Hepatocyte (in vitro differentiated cells): ENCODE data around the gene SLC37A1. TPM values are rescaled to one million over a fixed set of nuclear protein-coding genes. Genes with fewer than 3 reads are reported as not detected.

Source experiments
- DNase-seq: peaks from one replicate; pipeline ENCODE4 v3.0.0-alpha.2; 2016; ENCODE audit warnings: low spot score
- H2AFZ ChIP-seq: fragments of 200-600 bp; sonication (generic); 2 replicates; pipeline ENCODE4 v1.6.0; 2016; ENCODE audit warnings: antibody characterized with exemption, mild to moderate bottlenecking
- H3K27ac ChIP-seq: fragments of 200-600 bp; sonication (generic); 2 replicates; pipeline ENCODE4 v1.5.1; 2016; ENCODE audit warnings: mild to moderate bottlenecking
- H3K27me3 ChIP-seq: fragments of 200-600 bp; sonication (generic); 2 replicates; pipeline ENCODE4 v1.6.1; 2016
- H3K36me3 ChIP-seq: fragments of 200-600 bp; sonication (generic); replicated peaks from 2 replicates; pipeline ENCODE4 v1.5.1; 2016; ENCODE audit warnings: low read depth; ENCODE audit not compliant: insufficient read depth
- H3K4me1 ChIP-seq: fragments of 200-600 bp; sonication (generic); 2 replicates; pipeline ENCODE4 v1.5.1; 2016; ENCODE audit warnings: mild to moderate bottlenecking, moderate library complexity; ENCODE audit not compliant: insufficient read depth
- H3K4me2 ChIP-seq: fragments of 200-600 bp; sonication (generic); 2 replicates; pipeline ENCODE4 v1.6.0; 2016
- H3K4me3 ChIP-seq: fragments of 200-600 bp; sonication (generic); 2 replicates; pipeline ENCODE4 v1.5.1; 2016; ENCODE audit warnings: mild to moderate bottlenecking
- H3K79me2 ChIP-seq: fragments of 200-600 bp; sonication (generic); 2 replicates; pipeline ENCODE4 v1.6.0; 2017; ENCODE audit warnings: mild to moderate bottlenecking
- H3K9me2 ChIP-seq: fragments of 200-600 bp; sonication (generic); replicated peaks from 2 replicates; pipeline ENCODE4 v1.6.0; 2017; ENCODE audit warnings: mild to moderate bottlenecking; ENCODE audit not compliant: insufficient read depth
- H3K9me3 ChIP-seq: fragments of 200-600 bp; sonication (generic); 2 replicates; pipeline ENCODE4 v1.5.1; 2016; ENCODE audit warnings: low read depth, mild to moderate bottlenecking
- H4K20me1 ChIP-seq: fragments of 200-600 bp; sonication (generic); 2 replicates; pipeline ENCODE4 v1.6.0; 2016; ENCODE audit warnings: mild to moderate bottlenecking; ENCODE audit not compliant: insufficient read depth, poor library complexity, severe bottlenecking
- EZH2 ChIP-seq: fragments of 200-600 bp; sonication (generic); IDR thresholded peaks from 2 replicates; pipeline ENCODE4 v1.6.1; 2016; ENCODE audit warnings: antibody characterized with exemption, mild to moderate bottlenecking, borderline replicate concordance
- EZH2phosphoT487 ChIP-seq: fragments of 200-600 bp; sonication (generic); IDR thresholded peaks from one replicate; pipeline ENCODE4 v1.6.1; 2018; ENCODE audit warnings: antibody characterized with exemption, mild to moderate bottlenecking, low read depth, moderate library complexity; ENCODE audit not compliant: unreplicated experiment, severe bottlenecking
- WGBS: methylation state at CpG from one replicate; pipeline ENCODE4 v1.1.6; 2016; ENCODE audit warnings: low lambda C conversion rate; ENCODE audit errors: missing lambda C conversion rate; 5-methylcytosine and 5-hydroxymethylcytosine counted together
- polyA plus RNA-seq: library from polyadenylated mRNA; unstranded; fragments of >200 nt; fragmentation: Nextera tagmentation; extraction: Ambion mirVana; gene quantifications from 2 replicates; pipeline ENCODE4 v1.2.1, GENCODE V29; 2016
- total RNA-seq: library from RNA; depleted of rRNA; stranded (reverse); fragments of >200 nt; gene quantifications from 2 replicates; pipeline ENCODE4 v1.2.3, GENCODE V29; 2014
- TF ChIP-seq, protein P1 (sequence below): fragments of 200-600 bp; sonication (generic); IDR thresholded peaks from 2 replicates; pipeline ENCODE4 v1.5.1; 2016; ENCODE audit warnings: antibody characterized with exemption, mild to moderate bottlenecking; ENCODE audit not compliant: poor library complexity

SLC37A1 gene
- total and polyA plus RNA-seq, 2 experiments from 2014 or later: 17.9 to 18.5 TPM

DNA sequence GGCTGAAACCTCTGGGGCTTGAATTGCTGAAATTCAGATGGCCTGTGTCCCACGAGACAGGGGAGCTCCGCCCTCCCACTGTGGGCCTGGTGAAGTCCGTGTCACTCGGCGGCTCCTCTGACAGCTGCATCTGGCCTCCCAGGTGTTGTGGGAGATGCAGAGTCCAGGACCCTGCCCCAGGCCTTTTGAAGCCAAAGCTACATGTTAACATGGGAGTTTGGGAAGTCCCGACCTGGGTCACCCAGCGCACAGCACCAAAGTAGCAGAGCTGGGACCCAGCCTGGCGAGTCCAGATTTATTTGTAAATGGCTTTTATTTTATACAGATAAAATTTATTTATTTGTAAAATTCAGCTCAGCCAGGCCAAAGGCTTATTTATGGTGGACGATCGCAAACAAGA is 28.9 kb downstream of the SLC37A1 start:
- H3K9me2 ChIP-seq: no peaks in the 10 kb centered on the region
- no peaks in the 10 kb centered on the region for H3K36me3 ChIP-seq
- WGBS: 89% methylated on average over 10 of the region's 10 CpGs

DNA sequence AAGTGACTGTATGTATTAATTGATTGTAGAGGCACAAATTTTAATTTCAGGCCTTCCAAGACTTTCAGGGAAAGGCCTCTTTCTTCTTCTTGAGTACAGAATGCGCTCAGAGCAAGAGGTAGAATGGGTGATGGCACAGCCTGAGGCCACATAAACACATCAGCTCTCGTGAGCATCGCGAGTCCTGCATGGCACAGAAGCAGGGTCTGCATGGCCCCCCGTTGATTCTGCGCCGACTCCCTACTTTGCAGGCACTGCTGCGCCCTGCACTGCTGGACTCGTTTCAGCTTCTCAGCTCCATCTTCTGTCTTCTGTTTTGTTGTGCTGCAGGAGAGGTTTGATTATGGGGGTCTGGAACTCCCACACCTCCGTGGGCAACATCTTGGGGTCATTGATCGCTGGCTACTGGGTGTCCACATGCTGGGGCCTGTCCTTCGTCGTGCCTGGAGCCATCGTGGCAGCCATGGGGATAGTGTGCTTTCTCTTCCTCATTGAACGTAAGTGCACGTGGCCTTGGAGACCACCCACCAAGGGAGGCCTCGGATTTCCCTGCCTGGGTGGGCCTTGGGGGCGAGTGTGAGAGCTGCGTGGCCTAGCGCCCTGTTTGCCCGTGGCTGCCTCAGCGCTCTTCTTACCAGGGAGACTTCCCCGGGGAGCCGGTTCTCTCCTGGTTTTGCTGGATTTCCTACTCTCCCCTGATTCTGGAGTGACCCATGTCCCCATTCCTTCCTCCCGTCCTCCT is 29.6 kb downstream of the SLC37A1 start:
- Histone ChIP-seq H3K79me2 (no peaks in the 10 kb centered on the region), H3K36me3 (no peaks in the 10 kb centered on the region), H4K20me1 (no peaks in the 10 kb centered on the region), H3K9me2 (no peaks in the 10 kb centered on the region), H3K9me3 (no peaks in the 10 kb centered on the region), H3K4me1 (no peaks in the 10 kb centered on the region), H3K27me3 (no peaks in the 10 kb centered on the region), H2AFZ (no peak overlapping the region), H3K27ac (no peak overlapping the region), H3K4me2 (no peak overlapping the region), H3K4me3 (no peak overlapping the region)
- TF ChIP-seq EZH2: no peak
- no peak for TF ChIP-seq EZH2phosphoT487
- TF ChIP-seq, protein P1, sequence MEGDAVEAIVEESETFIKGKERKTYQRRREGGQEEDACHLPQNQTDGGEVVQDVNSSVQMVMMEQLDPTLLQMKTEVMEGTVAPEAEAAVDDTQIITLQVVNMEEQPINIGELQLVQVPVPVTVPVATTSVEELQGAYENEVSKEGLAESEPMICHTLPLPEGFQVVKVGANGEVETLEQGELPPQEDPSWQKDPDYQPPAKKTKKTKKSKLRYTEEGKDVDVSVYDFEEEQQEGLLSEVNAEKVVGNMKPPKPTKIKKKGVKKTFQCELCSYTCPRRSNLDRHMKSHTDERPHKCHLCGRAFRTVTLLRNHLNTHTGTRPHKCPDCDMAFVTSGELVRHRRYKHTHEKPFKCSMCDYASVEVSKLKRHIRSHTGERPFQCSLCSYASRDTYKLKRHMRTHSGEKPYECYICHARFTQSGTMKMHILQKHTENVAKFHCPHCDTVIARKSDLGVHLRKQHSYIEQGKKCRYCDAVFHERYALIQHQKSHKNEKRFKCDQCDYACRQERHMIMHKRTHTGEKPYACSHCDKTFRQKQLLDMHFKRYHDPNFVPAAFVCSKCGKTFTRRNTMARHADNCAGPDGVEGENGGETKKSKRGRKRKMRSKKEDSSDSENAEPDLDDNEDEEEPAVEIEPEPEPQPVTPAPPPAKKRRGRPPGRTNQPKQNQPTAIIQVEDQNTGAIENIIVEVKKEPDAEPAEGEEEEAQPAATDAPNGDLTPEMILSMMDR: no peak
- 91% methylated on average over 25 of the region's 25 CpGs for WGBS
- DNase-seq: no peak

More for the DNA sequence above, 28.9 kb downstream of the SLC37A1 start:
- no peaks in the 10 kb centered on the region for H3K4me1 ChIP-seq
- H4K20me1 ChIP-seq: no peaks in the 10 kb centered on the region
- no peak for TF ChIP-seq EZH2phosphoT487
- TF ChIP-seq EZH2: no peak
- TF ChIP-seq, protein P1: no peak
- H3K27ac ChIP-seq: no peak overlapping the region
- H3K4me3 ChIP-seq: no peak overlapping the region
- H3K4me2 ChIP-seq: no peak overlapping the region
- H3K27me3 ChIP-seq: no peaks in the 10 kb centered on the region
- no peaks in the 10 kb centered on the region for H3K79me2 ChIP-seq
- no peaks in the 10 kb centered on the region for H3K9me3 ChIP-seq
- DNase-seq: no peak
- no peak overlapping the region for H2AFZ ChIP-seq

DNA sequence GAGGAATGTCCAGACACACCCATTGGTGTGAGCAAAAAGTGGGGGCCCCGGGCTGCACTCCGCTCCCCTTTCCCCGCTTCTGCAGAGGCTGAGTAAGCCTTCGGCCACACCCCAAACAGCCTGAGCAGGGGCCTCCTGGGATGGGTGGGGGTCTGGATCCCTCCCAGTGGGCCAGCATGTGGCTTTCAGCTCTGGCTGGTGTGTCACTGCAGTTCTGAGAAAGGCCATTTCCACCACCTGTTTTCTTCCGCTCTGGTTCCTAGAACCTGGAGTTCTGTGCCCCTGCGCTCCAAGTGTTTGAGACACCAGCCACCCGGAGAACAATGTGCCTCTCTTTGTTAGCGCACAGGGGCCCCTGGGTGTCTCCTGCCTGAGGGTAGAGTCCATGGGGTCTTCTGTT is 30.9 kb downstream of the SLC37A1 start:
- no peaks in the 10 kb centered on the region for H4K20me1 ChIP-seq
- H3K9me3 ChIP-seq: no peaks in the 10 kb centered on the region
- TF ChIP-seq, protein P1: no peak
- TF ChIP-seq EZH2: no peak
- no peak for TF ChIP-seq EZH2phosphoT487
- H3K27me3 ChIP-seq: no peaks in the 10 kb centered on the region
- H3K4me1 ChIP-seq: no peaks in the 10 kb centered on the region
- no peaks in the 10 kb centered on the region for H3K9me2 ChIP-seq
- DNase-seq: no peak
- H3K79me2 ChIP-seq: no peaks in the 10 kb centered on the region
- no peak overlapping the region for H3K4me2 ChIP-seq
- no peak overlapping the region for H3K4me3 ChIP-seq
- WGBS: 96% methylated on average over 8 of the region's 8 CpGs
- no peak overlapping the region for H3K27ac ChIP-seq
- no peaks in the 10 kb centered on the region for H3K36me3 ChIP-seq
- H2AFZ ChIP-seq: no peak overlapping the region
